ENCODE measurements around the gene SLC35F3.

Gene SLC35F3

DNA sequence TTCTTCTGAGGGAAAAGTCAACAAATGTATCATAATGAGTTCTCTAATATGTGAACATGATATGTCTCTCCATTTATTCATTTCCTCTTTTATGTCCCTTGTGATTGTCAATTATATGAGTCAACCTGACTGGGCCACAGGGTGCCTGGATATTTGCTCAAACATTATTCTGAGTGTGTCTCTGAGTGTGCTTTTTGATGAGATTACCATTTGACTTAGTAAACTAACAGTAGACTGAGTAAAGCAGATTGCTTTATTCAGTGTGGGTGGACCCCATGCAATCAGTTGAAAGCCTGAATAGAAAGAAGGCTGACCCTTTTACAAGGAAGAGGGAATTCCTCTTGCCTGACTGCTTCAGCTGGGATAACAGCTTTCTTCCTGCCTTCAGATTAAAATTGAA is 142.6 kb downstream of the SLC35F3 start:
- H3K36me3 ChIP-seq (ENCODE audit: insufficient read depth, low read length), result no peaks in the 10 kb centered on the region
- H3K4me3 ChIP-seq (ENCODE audit: low read depth in 1 of 2, low read length in 2 of 2), result no peak overlapping the region
- H3K27ac ChIP-seq (ENCODE audit: low read depth, low read length), result no peak overlapping the region
- no peaks in the 10 kb centered on the region for H3K4me1 ChIP-seq (ENCODE audit: insufficient read depth, low read length)
- H3K9me3 ChIP-seq (ENCODE audit: low read length), result no peaks in the 10 kb centered on the region
- H3K9ac ChIP-seq (ENCODE audit: low read length), result no peak overlapping the region
- no peaks in the 10 kb centered on the region for H3K27me3 ChIP-seq (ENCODE audit: control insufficient read depth in 1 of 2, insufficient read depth in 2 of 2, low read length in 2 of 2)

DNA sequence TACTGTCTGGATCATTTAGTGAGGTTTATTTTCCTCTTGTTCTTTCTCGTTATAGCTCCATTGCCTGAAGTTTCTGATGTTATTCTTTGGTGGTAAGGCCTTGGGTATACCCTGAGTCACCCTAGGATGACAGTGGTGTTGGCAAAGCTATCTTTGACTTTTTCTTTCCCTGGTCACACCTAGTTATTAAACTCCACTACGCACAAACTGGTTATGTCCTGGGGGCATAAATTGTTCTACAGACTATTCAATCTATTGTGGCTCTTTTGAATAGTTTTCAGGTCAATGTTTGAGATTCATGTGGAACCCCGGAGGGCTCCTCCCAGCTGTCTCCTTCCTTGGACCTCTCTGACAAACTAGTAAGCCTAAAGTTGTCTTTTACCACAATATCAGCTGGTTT is 157.7 kb downstream of the SLC35F3 start:
- Histone ChIP-seq H3K9ac (ENCODE audit: low read length) (no peak overlapping the region), H3K9me3 (ENCODE audit: low read length) (no peaks in the 10 kb centered on the region), H3K27me3 (ENCODE audit: control insufficient read depth in 1 of 2, insufficient read depth in 2 of 2, low read length in 2 of 2) (no peaks in the 10 kb centered on the region), H3K4me3 (ENCODE audit: low read depth in 1 of 2, low read length in 2 of 2) (no peak overlapping the region), H3K4me1 (ENCODE audit: insufficient read depth, low read length) (no peaks in the 10 kb centered on the region), H3K36me3 (ENCODE audit: insufficient read depth, low read length) (no peaks in the 10 kb centered on the region), H3K27ac (ENCODE audit: low read depth, low read length) (no peak overlapping the region)

DNA sequence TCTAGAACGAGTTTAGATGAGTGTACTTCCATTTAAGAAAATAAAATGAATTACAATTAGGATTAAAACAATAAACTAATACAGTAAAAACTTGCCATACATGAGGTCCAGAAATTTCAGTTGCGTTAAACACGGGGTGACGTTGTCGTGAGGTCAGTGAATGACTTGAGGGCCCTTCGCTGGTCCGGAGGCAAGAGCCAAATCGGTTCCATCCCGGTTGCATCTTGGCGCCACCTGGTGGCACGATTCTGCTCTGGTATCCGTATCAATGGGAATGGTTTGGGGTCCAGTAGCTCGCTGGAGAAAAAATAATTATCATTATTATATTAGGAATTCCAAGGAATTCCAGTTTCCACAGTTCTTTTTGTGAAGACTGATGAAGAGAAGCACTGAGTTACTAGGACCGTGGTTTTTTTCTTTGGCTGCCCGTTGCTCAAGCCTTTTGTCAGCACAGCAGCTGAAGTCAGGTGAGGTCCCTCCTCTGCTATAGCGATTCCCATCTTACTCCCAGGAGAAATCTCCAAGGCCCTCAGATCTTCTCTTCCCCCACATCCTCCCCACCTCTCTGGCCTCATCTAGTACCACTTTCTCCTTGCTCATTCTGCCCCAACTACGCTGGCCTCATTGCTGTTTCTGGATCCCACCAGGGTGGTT is 161.4 kb downstream of the SLC35F3 start:
- no peak overlapping the region for H3K4me3 ChIP-seq (ENCODE audit: low read depth in 1 of 2, low read length in 2 of 2)
- no peak overlapping the region for H3K27ac ChIP-seq (ENCODE audit: low read depth, low read length)
- H3K4me1 ChIP-seq (ENCODE audit: insufficient read depth, low read length), result no peaks in the 10 kb centered on the region
- no peak overlapping the region for H3K9ac ChIP-seq (ENCODE audit: low read length)
- H3K9me3 ChIP-seq (ENCODE audit: low read length), result no peaks in the 10 kb centered on the region
- no peaks in the 10 kb centered on the region for H3K27me3 ChIP-seq (ENCODE audit: control insufficient read depth in 1 of 2, insufficient read depth in 2 of 2, low read length in 2 of 2)
- no peaks in the 10 kb centered on the region for H3K36me3 ChIP-seq (ENCODE audit: insufficient read depth, low read length)

DNA sequence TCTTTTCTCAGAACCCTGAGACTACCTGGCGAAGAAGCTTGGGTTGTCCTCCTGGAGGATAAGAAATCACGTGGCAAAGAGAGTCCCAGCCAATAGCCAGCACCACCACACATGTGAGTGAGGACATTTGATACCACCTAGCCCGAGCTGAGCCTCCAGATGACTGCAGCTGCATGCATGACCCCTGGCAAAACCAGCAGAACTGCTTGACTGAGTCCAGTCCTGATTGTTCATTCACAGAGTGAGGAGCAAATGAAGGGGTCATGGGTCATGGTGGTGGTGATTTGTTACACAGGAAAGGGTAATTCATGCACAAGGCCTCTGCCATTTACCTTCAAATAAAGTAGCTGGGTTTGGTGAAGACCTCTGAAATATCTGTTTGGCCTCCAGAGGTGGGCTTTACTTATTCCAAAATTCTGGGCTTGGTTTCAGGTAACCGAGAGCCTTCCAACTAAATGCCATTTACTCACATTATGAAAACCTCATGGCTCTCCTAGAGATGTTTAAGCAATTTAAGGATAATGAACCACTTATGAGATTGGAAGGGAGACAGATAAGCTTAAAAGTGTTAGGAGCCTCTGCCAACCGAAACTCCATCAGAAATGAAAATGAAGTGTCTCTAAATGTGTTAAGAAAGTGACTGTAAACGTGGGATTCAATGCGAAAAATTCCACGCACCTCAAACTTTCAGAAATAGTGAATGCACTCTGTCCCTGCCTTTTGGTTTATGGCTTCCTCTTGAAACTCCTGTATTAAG is 163.3 kb downstream of the SLC35F3 start:
- H3K36me3 ChIP-seq (ENCODE audit: insufficient read depth, low read length), result no peaks in the 10 kb centered on the region
- no peak overlapping the region for H3K4me3 ChIP-seq (ENCODE audit: low read depth in 1 of 2, low read length in 2 of 2)
- no peaks in the 10 kb centered on the region for H3K27me3 ChIP-seq (ENCODE audit: control insufficient read depth in 1 of 2, insufficient read depth in 2 of 2, low read length in 2 of 2)
- H3K9ac ChIP-seq (ENCODE audit: low read length), result no peak overlapping the region
- no peaks in the 10 kb centered on the region for H3K4me1 ChIP-seq (ENCODE audit: insufficient read depth, low read length)
- H3K9me3 ChIP-seq (ENCODE audit: low read length), result no peaks in the 10 kb centered on the region
- H3K27ac ChIP-seq (ENCODE audit: low read depth, low read length), result no peak overlapping the region

DNA sequence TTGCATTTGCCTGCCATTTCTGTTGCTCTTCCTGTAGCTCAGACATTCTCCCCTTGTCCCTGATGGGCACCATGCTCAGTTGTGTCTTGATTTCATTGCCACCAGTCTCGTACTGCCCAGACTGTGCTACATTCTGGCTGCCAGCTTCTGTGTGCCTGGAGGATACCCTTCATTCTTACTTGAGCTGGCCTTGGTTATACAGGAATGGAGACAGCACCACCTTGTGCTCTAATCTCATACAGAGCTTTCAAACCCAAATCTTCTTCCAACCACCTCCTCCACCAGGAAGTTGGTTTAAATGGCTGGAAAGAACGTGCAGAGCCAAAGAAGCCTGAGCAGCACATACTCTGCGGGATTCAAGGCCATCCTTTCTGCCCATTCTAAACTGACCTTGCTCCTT is 165.3 kb downstream of the SLC35F3 start:
- no peak overlapping the region for H3K9ac ChIP-seq (ENCODE audit: low read length)
- H3K9me3 ChIP-seq (ENCODE audit: low read length), result no peaks in the 10 kb centered on the region
- H3K36me3 ChIP-seq (ENCODE audit: insufficient read depth, low read length), result no peaks in the 10 kb centered on the region
- H3K27ac ChIP-seq (ENCODE audit: low read depth, low read length), result no peak overlapping the region
- no peaks in the 10 kb centered on the region for H3K4me1 ChIP-seq (ENCODE audit: insufficient read depth, low read length)
- no peaks in the 10 kb centered on the region for H3K27me3 ChIP-seq (ENCODE audit: control insufficient read depth in 1 of 2, insufficient read depth in 2 of 2, low read length in 2 of 2)
- H3K4me3 ChIP-seq (ENCODE audit: low read depth in 1 of 2, low read length in 2 of 2), result no peak overlapping the region

DNA sequence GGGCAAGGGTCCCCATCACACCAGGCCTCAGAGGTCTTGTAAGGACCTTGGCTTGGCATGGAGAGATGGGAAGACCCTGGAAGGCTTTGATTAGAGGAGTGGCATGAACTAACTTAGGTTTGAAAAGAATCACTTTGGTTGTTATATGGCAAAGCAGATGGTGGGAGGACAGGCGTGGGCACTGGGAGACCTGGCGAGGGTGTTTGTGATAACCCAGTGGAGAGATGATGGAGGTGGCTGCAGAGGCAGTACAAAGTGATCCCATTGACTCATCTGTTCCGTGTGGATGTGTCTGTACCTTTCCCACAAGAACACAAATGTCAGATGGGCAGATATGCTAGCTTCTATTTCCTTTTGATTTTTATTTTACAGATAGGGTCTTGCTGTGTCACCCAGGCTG is 168.3 kb downstream of the SLC35F3 start:
- H3K4me1 ChIP-seq (ENCODE audit: insufficient read depth, low read length), result no peaks in the 10 kb centered on the region
- no peaks in the 10 kb centered on the region for H3K9me3 ChIP-seq (ENCODE audit: low read length)
- no peak overlapping the region for H3K9ac ChIP-seq (ENCODE audit: low read length)
- no peaks in the 10 kb centered on the region for H3K36me3 ChIP-seq (ENCODE audit: insufficient read depth, low read length)
- no peak overlapping the region for H3K27ac ChIP-seq (ENCODE audit: low read depth, low read length)
- no peak overlapping the region for H3K4me3 ChIP-seq (ENCODE audit: low read depth in 1 of 2, low read length in 2 of 2)
- no peaks in the 10 kb centered on the region for H3K27me3 ChIP-seq (ENCODE audit: control insufficient read depth in 1 of 2, insufficient read depth in 2 of 2, low read length in 2 of 2)

DNA sequence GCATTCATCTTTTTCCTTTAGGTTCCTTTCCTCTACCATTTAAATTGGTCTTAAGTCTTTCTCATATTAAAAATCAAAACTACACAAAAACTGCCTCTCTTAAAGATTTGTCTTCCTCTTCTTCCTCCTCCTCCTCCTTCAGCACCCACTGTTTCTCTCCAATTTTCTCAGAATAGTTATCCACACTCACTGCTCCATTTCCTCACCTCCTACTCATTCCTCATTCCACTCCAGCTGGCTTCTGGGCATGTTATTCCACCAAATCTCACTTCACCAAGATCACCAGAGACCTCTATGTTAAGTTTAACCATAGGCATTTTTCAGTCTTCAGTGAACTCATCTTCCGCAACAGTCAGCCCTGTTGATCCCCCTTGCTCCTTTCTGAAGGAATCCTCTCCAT is 173.7 kb downstream of the SLC35F3 start:
- H3K4me1 ChIP-seq (ENCODE audit: insufficient read depth, low read length), result no peaks in the 10 kb centered on the region
- H3K9ac ChIP-seq (ENCODE audit: low read length), result no peak overlapping the region
- no peak overlapping the region for H3K4me3 ChIP-seq (ENCODE audit: low read depth in 1 of 2, low read length in 2 of 2)
- no peaks in the 10 kb centered on the region for H3K36me3 ChIP-seq (ENCODE audit: insufficient read depth, low read length)
- no peaks in the 10 kb centered on the region for H3K9me3 ChIP-seq (ENCODE audit: low read length)
- H3K27ac ChIP-seq (ENCODE audit: low read depth, low read length), result no peak overlapping the region
- no peaks in the 10 kb centered on the region for H3K27me3 ChIP-seq (ENCODE audit: control insufficient read depth in 1 of 2, insufficient read depth in 2 of 2, low read length in 2 of 2)

DNA sequence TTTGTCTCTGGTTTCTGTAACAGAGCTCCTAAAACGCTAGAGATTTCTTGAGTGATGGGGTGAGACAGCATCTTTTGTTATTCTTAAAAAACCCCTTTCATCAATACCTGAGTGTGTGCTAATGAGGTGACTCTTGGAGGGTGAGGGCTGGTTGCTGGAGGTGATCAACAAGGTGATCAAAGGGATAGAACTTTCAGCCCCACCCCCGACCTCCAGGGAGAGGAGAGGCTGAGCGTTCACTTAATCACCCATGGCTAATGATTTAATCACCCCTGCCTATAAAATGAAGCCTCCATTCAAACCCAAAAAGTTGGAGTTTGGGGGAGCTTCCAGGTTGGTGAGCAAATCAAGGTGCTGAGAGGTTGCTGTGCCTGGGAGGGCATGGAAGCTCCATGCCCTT is 175.4 kb downstream of the SLC35F3 start:
- no peak overlapping the region for H3K27ac ChIP-seq (ENCODE audit: low read depth, low read length)
- no peaks in the 10 kb centered on the region for H3K4me1 ChIP-seq (ENCODE audit: insufficient read depth, low read length)
- H3K36me3 ChIP-seq (ENCODE audit: insufficient read depth, low read length), result no peaks in the 10 kb centered on the region
- no peaks in the 10 kb centered on the region for H3K27me3 ChIP-seq (ENCODE audit: control insufficient read depth in 1 of 2, insufficient read depth in 2 of 2, low read length in 2 of 2)
- H3K9me3 ChIP-seq (ENCODE audit: low read length), result no peaks in the 10 kb centered on the region
- H3K9ac ChIP-seq (ENCODE audit: low read length), result no peak overlapping the region
- H3K4me3 ChIP-seq (ENCODE audit: low read depth in 1 of 2, low read length in 2 of 2), result no peak overlapping the region

DNA sequence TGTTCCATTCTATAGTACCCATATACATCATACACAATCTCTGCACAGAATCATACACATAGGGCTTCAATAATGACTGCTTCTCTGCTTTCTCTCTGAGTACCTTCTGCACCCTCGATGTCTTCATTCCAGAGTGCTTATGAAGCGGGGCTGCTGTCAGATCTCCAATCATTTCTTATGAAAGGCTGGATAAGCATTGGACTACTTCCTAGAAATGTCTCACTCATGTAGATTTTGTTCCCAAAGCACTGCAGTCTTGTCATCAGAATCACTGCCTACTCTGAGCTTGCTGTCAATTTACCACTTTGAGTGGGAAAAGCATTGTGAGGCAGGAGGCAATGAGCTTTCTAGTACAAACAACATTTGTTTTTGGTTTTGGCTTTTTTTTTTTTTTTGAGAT is 179.0 kb downstream of the SLC35F3 start:
- no peak overlapping the region for H3K27ac ChIP-seq (ENCODE audit: low read depth, low read length)
- H3K4me3 ChIP-seq (ENCODE audit: low read depth in 1 of 2, low read length in 2 of 2), result no peak overlapping the region
- no peaks in the 10 kb centered on the region for H3K27me3 ChIP-seq (ENCODE audit: control insufficient read depth in 1 of 2, insufficient read depth in 2 of 2, low read length in 2 of 2)
- H3K4me1 ChIP-seq (ENCODE audit: insufficient read depth, low read length), result no peaks in the 10 kb centered on the region
- no peaks in the 10 kb centered on the region for H3K36me3 ChIP-seq (ENCODE audit: insufficient read depth, low read length)
- no peak overlapping the region for H3K9ac ChIP-seq (ENCODE audit: low read length)
- H3K9me3 ChIP-seq (ENCODE audit: low read length), result no peaks in the 10 kb centered on the region

DNA sequence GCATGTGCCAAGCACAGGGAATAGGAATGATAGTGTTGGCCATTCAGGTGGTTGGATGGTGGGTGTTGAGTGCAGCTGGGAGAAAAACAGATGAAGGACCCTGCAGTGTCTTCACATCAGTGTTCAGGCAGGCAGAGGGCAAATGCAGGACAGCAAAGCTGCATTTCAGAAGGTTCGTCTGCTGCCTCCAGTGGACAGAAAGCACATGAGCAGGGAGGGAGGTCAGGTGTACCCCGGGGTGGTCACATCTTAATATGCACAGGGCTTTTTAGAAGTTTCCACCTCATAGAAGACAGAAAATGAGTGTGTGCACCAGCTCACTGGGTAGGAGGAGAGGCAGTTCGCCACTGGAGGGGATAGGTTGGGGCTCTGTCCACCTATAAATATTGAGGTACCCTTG is 184.9 kb downstream of the SLC35F3 start:
- Histone ChIP-seq H3K27ac (ENCODE audit: low read depth, low read length) (no peak overlapping the region), H3K27me3 (ENCODE audit: control insufficient read depth in 1 of 2, insufficient read depth in 2 of 2, low read length in 2 of 2) (no peaks in the 10 kb centered on the region), H3K4me3 (ENCODE audit: low read depth in 1 of 2, low read length in 2 of 2) (no peak overlapping the region), H3K9me3 (ENCODE audit: low read length) (no peaks in the 10 kb centered on the region), H3K4me1 (ENCODE audit: insufficient read depth, low read length) (peaks cover 2% of the 10 kb centered on the region), H3K36me3 (ENCODE audit: insufficient read depth, low read length) (no peaks in the 10 kb centered on the region), H3K9ac (ENCODE audit: low read length) (no peak overlapping the region)

DNA sequence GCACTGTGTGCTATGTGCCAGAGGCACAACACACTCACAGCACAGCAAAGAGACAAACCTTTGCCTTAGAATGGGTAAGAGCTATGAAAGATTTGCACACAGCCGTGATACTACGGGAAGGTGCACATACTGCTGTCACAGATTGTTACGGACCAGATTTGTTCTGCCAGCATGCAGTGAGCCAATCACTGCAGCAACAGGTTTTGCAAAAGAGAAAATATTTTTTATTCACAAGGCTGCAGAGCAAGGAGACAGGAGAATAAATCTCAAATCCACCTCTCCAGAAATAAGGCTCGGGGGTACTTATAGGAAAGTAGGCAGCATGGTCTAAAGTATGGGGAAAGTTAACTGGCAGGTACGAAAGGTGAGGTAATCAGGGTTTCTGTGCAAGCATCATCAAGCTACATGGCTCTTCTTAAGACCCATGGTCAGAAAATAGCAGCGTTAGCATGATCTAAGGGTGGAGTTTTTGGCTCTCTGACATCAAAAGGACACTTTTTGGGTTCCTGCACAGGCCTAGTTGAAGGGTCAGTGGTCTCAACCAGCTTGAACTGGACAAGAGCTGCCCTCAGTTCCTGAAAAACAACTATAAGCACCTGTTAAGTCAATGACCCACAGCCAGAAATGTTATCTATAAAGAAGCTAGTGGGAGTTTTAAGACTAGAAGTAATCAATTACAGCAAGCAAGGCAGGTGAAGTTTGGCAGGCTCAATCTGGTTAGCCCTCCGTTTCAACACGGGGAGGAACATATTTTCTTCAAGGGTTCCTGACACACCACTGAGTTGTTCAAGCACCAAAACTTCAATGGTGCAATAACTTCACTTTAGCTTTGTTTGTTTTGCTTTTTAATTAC is 186.0 kb downstream of the SLC35F3 start:
- Histone ChIP-seq H3K27ac (ENCODE audit: low read depth, low read length) (no peak overlapping the region), H3K4me3 (ENCODE audit: low read depth in 1 of 2, low read length in 2 of 2) (no peak overlapping the region), H3K4me1 (ENCODE audit: insufficient read depth, low read length) (peaks cover 4% of the 10 kb centered on the region), H3K36me3 (ENCODE audit: insufficient read depth, low read length) (no peaks in the 10 kb centered on the region), H3K9ac (ENCODE audit: low read length) (no peak overlapping the region), H3K27me3 (ENCODE audit: control insufficient read depth in 1 of 2, insufficient read depth in 2 of 2, low read length in 2 of 2) (no peaks in the 10 kb centered on the region), H3K9me3 (ENCODE audit: low read length) (no peaks in the 10 kb centered on the region)
